Cardiac muscle cell (in vitro differentiated cells and primary cell): ENCODE measurements around the gene TP63. TPM values are rescaled to one million over a fixed set of nuclear protein-coding genes. Genes with fewer than 3 reads are reported as not detected.
"Not testable (repeated sequence)": the region's sequence is repeated elsewhere in the genome, so short reads cannot be mapped to it uniquely, and the experiment has no call there.

Experiments used
- DNase-seq, 2 donors: peaks; one replicate each; pipeline versions ENCODE4 v3.0.0 to v3.0.0-alpha.2; 2010 to 2017; ENCODE audit warnings: low read depth in 1 of 2, low spot score in 1 of 2
- H3K27ac ChIP-seq: fragments of 200-600 bp; sonication (generic); 2 replicates; pipeline ENCODE4 v1.5.1; 2016
- H3K27me3 ChIP-seq: fragments of 200-600 bp; sonication (generic); 2 replicates; pipeline ENCODE4 v1.6.0; 2016; ENCODE audit warnings: control low read depth
- H3K36me3 ChIP-seq: fragments of 200-600 bp; sonication (generic); 2 replicates; pipeline ENCODE4 v1.5.1; 2016; ENCODE audit warnings: control low read depth
- H3K4me1 ChIP-seq: fragments of 200-600 bp; sonication (generic); 2 replicates; pipeline ENCODE4 v1.8.1; 2017; ENCODE audit warnings: low read depth, mild to moderate bottlenecking, mixed run types
- H3K4me3 ChIP-seq: fragments of 200-600 bp; sonication (generic); 2 replicates; pipeline ENCODE4 v1.5.1; 2016; ENCODE audit warnings: mild to moderate bottlenecking
- H3K9me3 ChIP-seq: fragments of 200-600 bp; sonication (generic); 2 replicates; pipeline ENCODE4 v1.5.1; 2017; ENCODE audit warnings: low read depth, mild to moderate bottlenecking, control low read depth
- CTCF ChIP-seq: IDR thresholded peaks from 2 replicates; pipeline ENCODE4 v1.5.1; 2012; ENCODE audit warnings: low read depth, mild to moderate bottlenecking, low read length
- polyA plus RNA-seq: library from polyadenylated mRNA; unstranded; fragments of >200 nt; fragmentation: Nextera tagmentation; extraction: Ambion mirVana; gene quantifications from 2 replicates; pipeline ENCODE4 v1.2.1, GENCODE V29; 2016
- total RNA-seq: library from RNA; depleted of rRNA; stranded (reverse); fragments of >200 nt; gene quantifications from 2 replicates; pipeline ENCODE4 v1.2.3, GENCODE V29; 2016

Gene TP63
- total and polyA plus RNA-seq, 2 experiments from 2014 or later, result not detected

GRCh38 chr3:189597918-189598317 is 33.3 kb upstream of the TP63 start:
- Histone ChIP-seq H3K27me3 (no peaks in the 10 kb centered on the region), H3K27ac (no peak overlapping the region)
- TF ChIP-seq CTCF, result no peak

DNA sequence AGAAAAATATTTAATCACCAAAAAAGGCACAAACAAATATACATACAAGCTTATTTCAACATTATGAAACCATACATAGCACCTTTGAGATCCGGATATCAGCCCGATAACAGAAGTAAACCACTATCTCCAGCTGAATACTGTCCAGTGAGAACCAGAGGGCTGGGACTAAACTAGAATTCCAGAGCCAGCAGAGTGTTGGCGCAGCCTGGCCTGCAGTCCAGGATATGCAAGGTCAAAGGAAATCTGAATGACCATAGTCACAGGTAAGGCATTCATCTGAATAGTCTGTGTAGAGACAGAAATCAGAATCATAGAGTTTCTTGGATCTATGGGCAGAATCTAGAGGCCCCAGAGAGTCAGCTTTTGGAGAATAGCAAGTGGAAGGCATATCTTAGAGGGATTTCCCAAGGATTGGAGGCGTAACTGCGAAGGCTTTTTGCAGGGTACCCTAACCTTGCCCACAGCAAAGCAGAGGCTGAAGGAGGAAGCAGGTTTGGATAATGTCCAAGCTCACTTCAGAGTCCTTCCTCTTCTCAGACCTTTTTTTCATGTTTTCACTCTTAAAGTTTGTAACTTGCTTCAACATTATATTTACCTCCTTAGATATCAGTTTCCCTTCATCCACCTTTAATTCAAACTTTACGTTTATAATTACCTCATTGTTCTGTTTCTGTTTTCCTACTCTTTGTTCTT is 32.5 kb upstream of the TP63 start:
- H3K36me3 ChIP-seq, result no peaks in the 10 kb centered on the region
- no peaks in the 10 kb centered on the region for H3K9me3 ChIP-seq
- H3K27ac ChIP-seq, result no peak overlapping the region
- TF ChIP-seq CTCF, result no peak
- H3K27me3 ChIP-seq, result no peaks in the 10 kb centered on the region
- no peaks in the 10 kb centered on the region for H3K4me1 ChIP-seq
- H3K4me3 ChIP-seq, result no peak overlapping the region
- DNase-seq, result no peak

More at GRCh38 chr3:189597918-189598317, 33.3 kb upstream of the TP63 start:
- Histone ChIP-seq H3K4me3 (no peak overlapping the region), H3K9me3 (no peaks in the 10 kb centered on the region), H3K4me1 (no peaks in the 10 kb centered on the region), H3K36me3 (no peaks in the 10 kb centered on the region)
- DNase-seq, result no peak

DNA sequence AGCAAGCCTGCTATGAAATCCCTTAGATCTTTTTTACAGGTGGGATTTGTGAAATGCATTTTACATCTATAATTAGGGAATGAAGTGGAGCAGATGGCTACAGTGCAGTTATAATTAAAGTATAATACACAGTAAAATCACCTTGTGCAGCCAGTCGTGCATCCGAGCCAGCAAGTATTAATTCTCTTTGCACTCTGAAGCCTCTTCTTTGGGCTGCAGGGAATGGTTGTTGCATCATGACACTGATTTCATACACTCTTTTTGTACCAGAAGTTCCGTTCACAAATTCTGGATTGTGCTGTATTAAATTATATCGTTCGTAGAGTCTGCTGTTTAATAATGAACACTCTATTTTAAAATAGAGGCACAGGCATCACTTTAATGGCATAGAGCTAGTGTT is 28.7 kb upstream of the TP63 start:
- no peaks in the 10 kb centered on the region for H3K36me3 ChIP-seq
- no peak overlapping the region for H3K4me3 ChIP-seq
- DNase-seq, result no peak
- no peak for TF ChIP-seq CTCF
- no peak overlapping the region for H3K27ac ChIP-seq
- H3K4me1 ChIP-seq, result no peaks in the 10 kb centered on the region
- H3K27me3 ChIP-seq, result no peaks in the 10 kb centered on the region
- no peaks in the 10 kb centered on the region for H3K9me3 ChIP-seq

DNA sequence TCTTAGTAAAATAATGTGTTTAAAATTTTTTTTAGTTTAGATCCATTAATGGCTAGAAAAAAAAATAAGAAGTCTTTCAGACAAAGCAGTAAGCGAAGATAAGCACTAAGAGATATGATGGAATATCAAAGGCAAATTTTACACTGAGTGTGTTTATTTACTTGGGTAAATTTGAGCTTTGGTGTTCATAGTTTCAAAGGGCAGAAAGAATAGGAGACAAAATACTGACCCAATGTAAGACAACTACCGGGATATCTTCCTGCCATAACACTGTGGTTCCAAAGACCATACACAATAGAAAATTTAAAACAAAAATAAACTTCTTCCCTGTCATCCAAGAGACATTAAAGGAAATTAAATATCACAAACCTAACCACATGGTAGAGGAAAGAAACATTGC is 25.5 kb upstream of the TP63 start:
- DNase-seq, result no peak
- no peak for TF ChIP-seq CTCF

DNA sequence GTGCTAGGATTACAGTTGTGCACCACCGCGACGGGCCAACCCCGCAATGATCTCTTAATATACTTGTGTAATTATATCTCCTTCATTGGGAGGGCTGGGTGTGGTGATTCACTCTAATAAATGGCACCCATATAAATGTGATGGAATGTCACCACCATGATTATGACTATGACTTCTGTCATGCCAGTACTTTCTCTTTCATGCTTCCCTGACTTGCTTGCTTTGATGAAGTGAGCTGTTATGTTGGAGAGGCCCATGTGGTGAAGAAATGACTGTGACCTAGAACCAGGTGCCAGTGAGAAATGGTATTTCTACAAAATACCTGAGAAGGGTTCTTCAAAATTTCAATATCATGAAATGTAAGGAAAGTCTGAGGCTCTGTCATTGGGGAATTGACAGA is 24.4 kb upstream of the TP63 start:
- TF ChIP-seq CTCF, result no peak
- no peaks in the 10 kb centered on the region for H3K36me3 ChIP-seq

More for the DNA sequence above, 25.5 kb upstream of the TP63 start:
- Histone ChIP-seq H3K27me3 (no peaks in the 10 kb centered on the region), H3K4me3 (no peak overlapping the region), H3K4me1 (no peaks in the 10 kb centered on the region), H3K27ac (no peak overlapping the region), H3K36me3 (no peaks in the 10 kb centered on the region), H3K9me3 (no peaks in the 10 kb centered on the region)

GRCh38 chr3:189612641-189613040 is 18.5 kb upstream of the TP63 start:
- H3K9me3 ChIP-seq, H3K4me1 ChIP-seq, H3K36me3 ChIP-seq, H3K27me3 ChIP-seq, H3K4me3 ChIP-seq, DNase-seq, H3K27ac ChIP-seq: not testable (repeated sequence)

More for the DNA sequence above, 24.4 kb upstream of the TP63 start:
- Histone ChIP-seq H3K27me3 (no peaks in the 10 kb centered on the region), H3K9me3 (no peaks in the 10 kb centered on the region), H3K27ac (no peak overlapping the region), H3K4me3 (no peak overlapping the region), H3K4me1 (no peaks in the 10 kb centered on the region)
- DNase-seq, result no peak
